ENCODE results near the gene MCOLN2.
A peak's percentile ranks its signal among the peaks of the same experiment; 100 is the strongest.
"Not testable (repeated sequence)": the region's sequence is repeated elsewhere in the genome, so short reads cannot be mapped to it uniquely, and the experiment has no call there.

MCOLN2 gene

GRCh38 chr1:84939761-84940160, 57.2 kb downstream of the MCOLN2 start:
- DNase-seq: no peak

- peak; percentile 10 for DNase-seq
These were observed 57.8 kb downstream of the MCOLN2 start for GRCh38 chr1:84939151-84939550.

GRCh38 chr1:84936116-84936810, 60.6 kb downstream of the MCOLN2 start:
- peak; percentile 52 for DNase-seq

GRCh38 chr1:84933011-84933611, 63.8 kb downstream of the MCOLN2 start:
- DNase-seq: no peak

- DNase-seq: no peak
These were observed 66.1 kb downstream of the MCOLN2 start for GRCh38 chr1:84930831-84931230.

- DNase-seq: no peak
These were observed 66.6 kb downstream of the MCOLN2 start for GRCh38 chr1:84930329-84930728.

GRCh38 chr1:84929581-84929980, 67.3 kb downstream of the MCOLN2 start:
- DNase-seq: no peak

GRCh38 chr1:84928979-84929378, 67.9 kb downstream of the MCOLN2 start:
- DNase-seq: no peak

GRCh38 chr1:84923317-84923716, 73.6 kb downstream of the MCOLN2 start:
- no peak for DNase-seq

- DNase-seq: no peak
These were observed 76.8 kb downstream of the MCOLN2 start for GRCh38 chr1:84920159-84920558.

- DNase-seq: no peak
These were observed 77.4 kb downstream of the MCOLN2 start for GRCh38 chr1:84919461-84919970.

GRCh38 chr1:84918726-84919336, 78.1 kb downstream of the MCOLN2 start:
- DNase-seq: no peak

GRCh38 chr1:84916897-84917296, 80.0 kb downstream of the MCOLN2 start:
- DNase-seq: no peak

GRCh38 chr1:84913555-84913892, 83.4 kb downstream of the MCOLN2 start:
- no peak for DNase-seq

GRCh38 chr1:84912726-84913554, 84.0 kb downstream of the MCOLN2 start:
- no peak for DNase-seq

GRCh38 chr1:84908746-84909464, 88.0 kb downstream of the MCOLN2 start:
- DNase-seq: not testable (repeated sequence)

GRCh38 chr1:84907095-84907827, 89.7 kb downstream of the MCOLN2 start:
- DNase-seq: peak; percentile 5

GRCh38 chr1:84902727-84903126, 94.2 kb downstream of the MCOLN2 start:
- not testable (repeated sequence) for DNase-seq

GRCh38 chr1:84899969-84900368, 96.9 kb downstream of the MCOLN2 start:
- DNase-seq: no peak

GRCh38 chr1:84896279-84896678, 100.6 kb downstream of the MCOLN2 start:
- DNase-seq: no peak

GRCh38 chr1:84892705-84893618, 104.0 kb downstream of the MCOLN2 start, which contains the start of gene LPAR3:
Gene LPAR3 (minus strand): TSS chr1:84893206. CDS start chr1:84866120, 27,086 bp downstream.
- DNase-seq: peak; percentile 40
